NCI-H526 treated with DMSO at 0.1 percent for 48 hours (cell line): ENCODE measurements around the gene RTKN2.
"Not testable (repeated sequence)": the region's sequence is repeated elsewhere in the genome, so short reads cannot be mapped to it uniquely, and the experiment has no call there.

Source experiments
- DNase-seq: peaks from one replicate; lab custom pipeline; 2025; lab: John Stamatoyannopoulos, UW

Gene RTKN2, protein sequence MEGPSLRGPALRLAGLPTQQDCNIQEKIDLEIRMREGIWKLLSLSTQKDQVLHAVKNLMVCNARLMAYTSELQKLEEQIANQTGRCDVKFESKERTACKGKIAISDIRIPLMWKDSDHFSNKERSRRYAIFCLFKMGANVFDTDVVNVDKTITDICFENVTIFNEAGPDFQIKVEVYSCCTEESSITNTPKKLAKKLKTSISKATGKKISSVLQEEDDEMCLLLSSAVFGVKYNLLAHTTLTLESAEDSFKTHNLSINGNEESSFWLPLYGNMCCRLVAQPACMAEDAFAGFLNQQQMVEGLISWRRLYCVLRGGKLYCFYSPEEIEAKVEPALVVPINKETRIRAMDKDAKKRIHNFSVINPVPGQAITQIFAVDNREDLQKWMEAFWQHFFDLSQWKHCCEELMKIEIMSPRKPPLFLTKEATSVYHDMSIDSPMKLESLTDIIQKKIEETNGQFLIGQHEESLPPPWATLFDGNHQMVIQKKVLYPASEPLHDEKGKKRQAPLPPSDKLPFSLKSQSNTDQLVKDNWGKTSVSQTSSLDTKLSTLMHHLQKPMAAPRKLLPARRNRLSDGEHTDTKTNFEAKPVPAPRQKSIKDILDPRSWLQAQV

GRCh38 chr10:62268399-62269114 is at the start of gene RTKN2:
TSS of gene RTKN2 (minus strand) at chr10:62268844. CDS start at chr10:62268610, 234 bp downstream.
- peak; percentile 81 for DNase-seq

DNA sequence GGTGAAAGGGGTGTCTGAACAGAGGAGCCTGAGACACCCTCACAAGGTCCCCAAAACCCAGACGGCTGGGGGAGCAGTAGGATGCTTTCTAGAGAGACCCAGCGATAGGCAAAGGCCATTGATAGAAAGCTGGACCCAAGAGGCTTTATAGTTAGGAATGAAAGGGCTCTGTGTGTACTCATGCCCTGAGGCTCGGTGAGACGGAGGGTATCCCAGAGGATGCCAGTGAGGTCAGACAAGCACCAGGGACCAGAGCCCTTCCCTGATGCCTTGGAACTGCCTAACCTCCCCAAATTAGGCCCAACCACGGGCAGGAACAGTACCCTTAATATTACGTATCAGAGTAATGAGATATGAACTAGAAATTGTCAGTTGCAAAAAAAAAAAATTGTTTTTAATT is 48.6 kb upstream of the RTKN2 start:
- DNase-seq = no peak

- DNase-seq = no peak
Observed at GRCh38 chr10:62309254-62309653, 40.6 kb upstream of the RTKN2 start.

GRCh38 chr10:62308101-62308500 is 39.5 kb upstream of the RTKN2 start:
- DNase-seq = no peak

GRCh38 chr10:62307635-62308034 is 39.0 kb upstream of the RTKN2 start:
- no peak for DNase-seq

- DNase-seq = no peak
Observed at GRCh38 chr10:62306663-62307062, 38.0 kb upstream of the RTKN2 start.

DNA sequence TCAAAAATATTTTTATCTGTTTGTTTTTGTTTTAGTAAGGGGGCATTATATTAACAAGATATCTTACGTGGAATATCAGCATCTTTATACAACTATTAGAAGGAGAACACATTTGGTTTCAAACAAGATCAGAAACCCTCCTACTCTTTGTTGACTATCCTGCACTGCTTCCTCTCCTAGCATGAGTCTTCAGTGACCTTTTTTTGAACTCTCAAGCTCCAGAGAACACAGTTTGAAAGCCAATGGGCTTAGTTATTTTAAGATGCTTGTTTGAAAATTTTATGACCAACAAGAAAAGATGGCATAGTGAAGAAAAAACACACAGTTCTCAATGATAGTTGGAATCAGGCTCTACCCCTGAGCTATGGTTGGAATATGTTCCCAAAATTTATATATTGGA is 37.2 kb upstream of the RTKN2 start:
- DNase-seq = no peak

GRCh38 chr10:62303922-62304321 is 35.3 kb upstream of the RTKN2 start:
- no peak for DNase-seq

DNA sequence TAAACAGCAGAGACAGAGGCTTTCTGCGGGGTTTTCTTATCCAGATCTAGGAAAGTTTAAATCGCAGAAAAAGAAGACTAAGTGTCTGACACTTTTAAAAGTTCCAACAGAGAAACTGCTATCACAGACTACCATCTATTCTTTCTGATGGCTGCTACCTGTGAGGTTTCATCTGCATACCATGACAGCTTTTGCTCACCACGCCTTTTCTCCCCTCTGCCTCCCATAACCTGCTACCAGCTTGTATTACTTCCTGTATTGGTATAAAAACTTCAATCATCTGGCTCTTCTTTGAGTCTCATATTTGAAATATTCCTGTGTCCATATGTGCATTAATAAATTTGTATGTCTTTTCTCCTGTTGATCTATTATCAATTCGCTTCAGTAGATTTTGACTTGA is 34.1 kb upstream of the RTKN2 start:
- DNase-seq = no peak

- no peak for DNase-seq
Observed at GRCh38 chr10:62297857-62298256, 29.2 kb upstream of the RTKN2 start.

GRCh38 chr10:62284221-62284620 is 15.6 kb upstream of the RTKN2 start:
- no peak for DNase-seq

DNA sequence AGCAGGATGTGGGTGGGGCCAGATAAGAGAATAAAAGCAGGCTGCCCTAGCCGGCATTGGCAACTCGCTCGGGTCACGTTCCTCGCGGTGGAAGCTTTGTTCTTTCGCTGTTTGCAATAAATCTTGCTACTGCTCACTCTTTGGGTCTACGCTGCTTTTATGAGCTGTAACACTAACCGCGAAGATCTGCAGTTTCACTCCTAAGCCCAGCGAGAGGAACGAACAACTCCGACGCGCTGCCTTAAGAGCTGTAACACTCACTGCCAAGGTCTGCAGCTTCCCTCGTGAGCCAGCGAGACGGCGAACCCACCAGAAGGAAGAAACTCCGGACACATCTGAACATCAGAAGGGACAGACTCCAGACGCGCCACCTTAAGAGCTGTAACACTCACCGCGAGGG is 12.7 kb upstream of the RTKN2 start:
- not testable (repeated sequence) for DNase-seq

DNA sequence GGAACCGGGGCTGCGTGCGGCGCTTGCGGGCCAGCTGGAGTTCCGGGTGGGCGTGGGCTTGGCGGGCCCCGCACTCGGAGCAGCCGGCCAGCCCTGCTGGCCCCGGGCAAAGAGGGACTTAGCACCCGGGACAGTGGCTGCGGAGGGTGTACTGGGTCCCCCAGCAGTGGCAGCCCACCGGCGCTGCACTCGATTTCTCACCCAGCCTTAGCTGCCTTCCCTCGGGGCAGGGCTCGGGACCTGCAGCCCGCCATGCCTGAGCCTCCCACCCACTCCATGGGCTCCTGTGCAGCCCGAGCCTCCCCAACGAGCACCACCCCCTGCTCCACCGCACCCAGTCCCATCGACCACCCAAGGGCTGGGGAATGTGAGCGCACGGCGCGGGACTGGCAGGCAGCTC is 11.7 kb upstream of the RTKN2 start:
- DNase-seq = not testable (repeated sequence)

GRCh38 chr10:62278441-62278910 is 9.8 kb upstream of the RTKN2 start:
- DNase-seq = no peak

DNA sequence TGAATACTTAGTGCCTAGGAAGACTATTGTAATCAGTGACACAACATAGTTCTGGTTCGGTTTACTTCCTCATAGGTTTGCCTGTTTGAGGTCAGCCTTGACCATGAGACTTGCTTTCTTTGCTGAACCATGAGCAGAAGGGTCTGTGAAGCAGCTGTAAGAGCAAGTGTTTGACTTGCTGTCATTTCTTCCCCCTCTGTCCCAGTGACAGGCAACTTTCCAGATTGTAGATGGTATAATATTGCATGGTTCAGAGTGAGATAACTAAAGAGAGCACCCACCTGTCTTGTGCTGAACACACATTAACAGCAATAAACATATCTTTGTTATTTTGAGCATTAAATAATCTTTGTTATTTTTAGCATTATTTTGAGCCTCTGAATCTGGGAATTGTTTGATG is 9.3 kb upstream of the RTKN2 start:
- DNase-seq = no peak

DNA sequence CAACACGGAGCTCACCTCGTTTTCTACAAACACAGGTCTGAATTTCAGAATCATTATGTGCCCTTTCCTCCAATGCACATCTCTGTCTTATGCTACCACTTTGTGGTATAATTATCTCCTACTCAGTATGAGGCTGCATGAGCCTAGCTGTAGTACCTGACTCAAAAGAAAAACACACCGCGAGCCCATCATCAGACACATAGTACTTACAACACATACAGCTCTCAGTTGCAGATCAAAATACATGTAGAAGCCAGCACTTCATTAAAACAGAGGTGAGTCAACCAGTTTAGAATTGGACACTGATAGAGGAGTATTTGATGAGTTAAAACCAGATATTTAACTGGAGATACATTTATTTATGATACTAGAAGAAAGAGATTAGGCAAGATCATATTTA is 1.4 kb upstream of the RTKN2 start:
- DNase-seq = no peak

DNA sequence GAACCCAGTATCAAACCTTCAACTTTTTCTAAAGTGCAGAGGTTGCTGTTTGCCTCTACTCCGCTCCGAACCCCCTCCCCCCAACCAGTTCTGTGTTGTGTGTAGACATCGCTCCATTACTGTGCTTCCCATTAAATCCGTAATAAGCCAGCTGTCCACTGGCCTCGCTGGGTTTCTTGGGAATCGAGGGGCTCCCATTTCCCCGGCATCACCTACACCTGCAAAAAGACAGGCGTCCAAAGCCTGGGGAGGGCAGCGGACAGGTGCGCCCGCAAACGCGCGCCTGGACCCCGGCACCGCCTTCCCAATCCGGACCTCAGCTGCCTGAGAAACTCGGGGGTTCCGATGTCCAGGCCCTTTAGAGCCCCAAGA is 631 bp downstream of the RTKN2 start:
- DNase-seq = no peak

- no peak for DNase-seq
Observed at GRCh38 chr10:62266611-62267010, 2.0 kb downstream of the RTKN2 start.

DNA sequence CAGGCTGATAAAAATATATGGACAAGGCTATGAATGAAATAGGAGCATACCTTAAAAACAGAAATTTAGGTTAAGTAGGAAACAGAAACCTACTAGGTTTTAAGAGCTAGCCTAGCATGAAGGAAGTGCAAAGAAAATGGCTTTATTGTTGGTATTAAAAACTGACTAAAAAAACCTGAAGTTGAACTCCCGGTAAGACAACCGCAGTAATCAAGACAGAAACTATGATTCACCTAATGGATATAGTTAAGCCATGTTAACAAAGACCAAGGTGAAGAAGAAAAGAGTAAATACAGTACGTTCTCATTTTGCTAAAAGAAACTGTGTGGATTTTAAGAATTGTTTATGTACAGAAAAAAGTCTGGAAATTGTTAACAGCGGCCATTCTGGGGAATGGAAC is 2.5 kb downstream of the RTKN2 start:
- no peak for DNase-seq

GRCh38 chr10:62264702-62265436 is 3.8 kb downstream of the RTKN2 start:
- DNase-seq = no peak

- no peak for DNase-seq
Observed at GRCh38 chr10:62264126-62264525, 4.5 kb downstream of the RTKN2 start.

DNA sequence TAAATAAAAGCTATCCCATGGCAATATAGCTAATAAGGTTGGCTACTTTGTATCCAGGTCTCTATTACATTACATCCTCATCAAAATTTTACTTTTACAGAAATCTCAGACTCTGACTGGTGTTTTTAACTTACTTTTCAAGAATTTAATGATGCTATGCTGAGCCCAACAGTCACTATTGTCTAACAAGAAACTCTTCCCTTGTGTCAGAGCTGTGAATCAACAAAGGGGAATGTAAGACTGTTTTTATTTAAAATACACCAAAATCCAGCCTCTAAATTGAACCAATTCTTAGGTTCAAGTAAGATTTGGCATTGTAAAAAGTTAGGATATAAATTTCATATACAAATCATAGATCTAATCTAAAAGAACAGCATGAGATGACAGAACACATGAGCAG is 7.0 kb downstream of the RTKN2 start:
- no peak for DNase-seq
